ENCODE measurements around the gene SAMD4B. TPM values are rescaled to one million over a fixed set of nuclear protein-coding genes. Genes with fewer than 3 reads are reported as not detected.

SAMD4B gene
- total RNA-seq, 1 donor from 2014 or later: 158 TPM

GRCh38 chr19:39369200-39369599 lies 27.0 kb downstream of the SAMD4B start:
- DNase-seq (ENCODE audit: low read depth, low spot score): no peak
- Mint-ChIP-seq H3K9me3 (no peaks in the 10 kb centered on the region), H3K27ac (ENCODE audit: unreplicated experiment) (no peak overlapping the region), H3K27me3 (ENCODE audit: low read depth) (no peaks in the 10 kb centered on the region), H3K4me3 (no peak overlapping the region), H3K4me1 (no peaks in the 10 kb centered on the region), H3K36me3 (ENCODE audit: low read depth) (peaks cover 19% of the 10 kb centered on the region)
- no peak for TF ChIP-seq CTCF (conservative IDR thresholded peaks at IDR 0.05)

DNA sequence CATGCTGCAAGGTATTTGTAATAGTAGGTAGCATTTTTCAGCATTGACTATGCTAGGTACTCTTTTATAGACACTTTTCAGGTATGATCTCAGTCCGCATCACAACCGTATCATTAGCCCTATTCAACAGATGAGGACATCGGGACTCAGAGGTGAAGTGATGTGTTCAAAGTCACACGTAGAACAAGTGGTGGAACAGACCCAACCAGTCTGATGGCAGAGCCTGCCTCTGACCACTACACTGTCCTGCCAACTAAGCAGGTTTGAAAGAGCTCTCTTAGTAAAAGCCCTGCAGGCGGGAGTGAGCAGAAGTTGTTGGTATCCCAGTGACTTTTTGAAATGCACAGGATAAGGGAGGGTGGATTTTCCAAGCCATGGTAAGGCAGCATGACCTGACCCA lies 28.5 kb downstream of the SAMD4B start:
- DNase-seq (ENCODE audit: low read depth, low spot score): no peak
- no peak for TF ChIP-seq CTCF (conservative IDR thresholded peaks at IDR 0.05)
- no peaks in the 10 kb centered on the region for H3K27me3 Mint-ChIP-seq (ENCODE audit: low read depth)
- H3K27ac Mint-ChIP-seq (ENCODE audit: unreplicated experiment): no peak overlapping the region
- no peaks in the 10 kb centered on the region for H3K9me3 Mint-ChIP-seq
- H3K36me3 Mint-ChIP-seq (ENCODE audit: low read depth): peaks cover 16% of the 10 kb centered on the region
- H3K4me3 Mint-ChIP-seq: no peak overlapping the region
- H3K4me1 Mint-ChIP-seq: no peaks in the 10 kb centered on the region

DNA sequence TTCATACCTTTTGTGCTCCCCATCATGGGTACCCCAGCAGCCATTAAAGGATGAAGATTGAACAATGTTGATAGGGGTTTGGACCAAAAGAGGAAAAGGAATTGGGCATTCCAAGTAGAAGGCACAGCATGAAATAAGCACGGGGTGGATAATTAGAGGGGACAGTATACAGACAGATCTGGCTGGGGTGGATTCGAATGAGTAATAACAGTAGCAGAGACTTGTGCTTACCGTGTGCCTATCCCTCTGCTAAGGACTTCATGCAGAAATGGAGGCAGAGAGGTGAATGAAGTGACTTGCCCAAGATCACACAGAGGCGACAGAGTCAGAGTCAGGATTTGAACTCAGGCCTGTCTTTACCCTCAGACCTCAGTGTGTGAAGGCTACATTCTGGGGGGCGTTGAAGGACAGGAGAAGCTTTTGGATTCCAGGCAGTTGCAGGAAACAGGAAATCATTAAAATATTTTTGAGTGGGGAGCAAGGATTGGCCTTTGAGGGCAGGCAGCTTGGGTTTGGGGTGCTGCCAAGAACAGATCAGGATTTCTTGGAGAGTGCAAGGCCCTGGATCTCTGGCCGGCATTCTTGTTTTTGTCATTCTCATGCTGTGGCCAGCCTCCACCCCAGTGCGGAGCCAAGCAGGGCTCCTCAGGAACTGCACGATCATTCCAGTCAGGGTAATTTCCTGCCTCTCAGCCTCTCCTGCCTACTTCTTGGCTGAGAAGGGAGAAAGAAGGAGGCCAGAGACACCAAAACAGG lies 30.0 kb downstream of the SAMD4B start:
- no peak overlapping the region for H3K4me3 Mint-ChIP-seq
- no peaks in the 10 kb centered on the region for H3K4me1 Mint-ChIP-seq
- peaks cover 20% of the 10 kb centered on the region for H3K36me3 Mint-ChIP-seq (ENCODE audit: low read depth)
- H3K9me3 Mint-ChIP-seq: no peaks in the 10 kb centered on the region
- H3K27ac Mint-ChIP-seq (ENCODE audit: unreplicated experiment): no peak overlapping the region
- TF ChIP-seq CTCF (conservative IDR thresholded peaks at IDR 0.05): no peak
- no peak for DNase-seq (ENCODE audit: low read depth, low spot score)
- H3K27me3 Mint-ChIP-seq (ENCODE audit: low read depth): no peaks in the 10 kb centered on the region

DNA sequence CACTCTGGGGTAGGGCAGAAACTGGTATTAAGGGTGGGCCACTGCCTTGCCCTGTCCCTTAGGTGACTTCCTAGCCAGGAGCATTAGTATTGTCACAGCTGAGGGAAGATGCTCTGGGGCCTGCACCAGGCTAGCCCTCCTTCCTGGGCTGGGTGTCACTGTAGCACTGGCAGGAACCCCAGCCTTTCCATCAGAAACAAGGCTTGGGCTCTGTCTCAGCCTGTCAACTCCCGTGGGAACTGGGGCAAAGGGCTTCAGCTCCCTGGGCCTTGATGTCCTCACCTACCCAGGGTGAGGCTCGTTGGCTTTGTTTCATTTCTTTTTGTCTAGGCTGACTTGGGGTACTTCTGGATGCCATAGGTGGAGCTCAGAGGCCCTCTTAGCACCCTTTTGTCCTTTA lies 30.7 kb downstream of the SAMD4B start:
- TF ChIP-seq CTCF (conservative IDR thresholded peaks at IDR 0.05): no peak
- Mint-ChIP-seq H3K27me3 (ENCODE audit: low read depth) (no peaks in the 10 kb centered on the region), H3K9me3 (no peaks in the 10 kb centered on the region), H3K4me1 (no peaks in the 10 kb centered on the region), H3K27ac (ENCODE audit: unreplicated experiment) (no peak overlapping the region), H3K4me3 (no peak overlapping the region), H3K36me3 (ENCODE audit: low read depth) (peaks cover 20% of the 10 kb centered on the region)
- DNase-seq (ENCODE audit: low read depth, low spot score): no peak

DNA sequence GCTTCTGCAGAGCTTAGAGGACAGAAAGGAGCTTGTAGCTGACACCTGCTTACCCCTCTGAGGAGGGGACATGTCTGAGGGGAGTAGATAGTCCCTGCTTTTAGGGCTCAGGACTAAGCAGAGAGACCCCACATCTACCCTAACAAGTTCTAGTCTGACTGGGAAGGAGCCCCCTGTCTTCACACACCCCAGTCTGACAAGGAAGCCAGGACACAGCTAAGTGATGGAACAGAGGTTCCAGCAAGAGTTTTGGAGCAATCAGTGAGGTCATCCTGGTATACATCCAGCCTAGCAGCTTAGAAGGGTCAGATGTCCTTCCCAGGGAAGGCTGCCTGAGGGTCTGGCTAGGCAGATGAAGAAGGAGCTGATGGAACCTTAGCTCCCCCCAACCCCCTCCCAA lies 33.7 kb downstream of the SAMD4B start:
- Mint-ChIP-seq H3K9me3 (no peaks in the 10 kb centered on the region), H3K4me1 (no peaks in the 10 kb centered on the region), H3K4me3 (no peak overlapping the region), H3K36me3 (ENCODE audit: low read depth) (peaks cover 13% of the 10 kb centered on the region), H3K27me3 (ENCODE audit: low read depth) (no peaks in the 10 kb centered on the region), H3K27ac (ENCODE audit: unreplicated experiment) (no peak overlapping the region)
- DNase-seq (ENCODE audit: low read depth, low spot score): no peak
- TF ChIP-seq CTCF (conservative IDR thresholded peaks at IDR 0.05): no peak
